Uterus (tissue), 2 donors: ENCODE measurements around the gene SAMD3.
"Not testable (repeated sequence)": the region's sequence is repeated elsewhere in the genome, so short reads cannot be mapped to it uniquely, and the experiment has no call there.

ENCODE experiments used
- CTCF ChIP-seq, 4 experiments: fragments of 200-600 bp in 2 of 4; fragments of 450-650 bp in 2 of 4; sonication (generic) in 2 of 4; IDR thresholded peaks; one replicate each; pipeline ENCODE4 v1.5.1; 2016 to 2019; ENCODE audit warnings: antibody characterized with exemption in 4 of 4, mild to moderate bottlenecking in 2 of 4, moderate library complexity in 1 of 4
- POLR2A ChIP-seq, 2 donors: fragments of 450-650 bp; IDR thresholded peaks; one replicate each; pipeline ENCODE4 v1.6.1; 2016; ENCODE audit warnings: antibody characterized with exemption in 2 of 2, mild to moderate bottlenecking in 1 of 2, moderate library complexity in 1 of 2

- TF ChIP-seq CTCF, POLR2A (IDR thresholded peaks at IDR 0.05): not testable (repeated sequence)
Observed at GRCh38 chr6:130194434-130194833, 28.3 kb downstream of the SAMD3 start.
